HEK293 (cell line): Measurements from ENCODE around the gene RPUSD1.

Experiments
- GFI1B ChIP-seq: fragments of 450-650 bp; formaldehyde crosslinking; IDR thresholded peaks from 2 replicates; pipeline ENCODE4 v1.5.1; 2016; ENCODE audit warnings: missing biosample characterization, missing genetic modification characterization
- KLF1 ChIP-seq: fragments of 450-650 bp; formaldehyde crosslinking; IDR thresholded peaks from 2 replicates; pipeline ENCODE4 v1.5.1; 2016; ENCODE audit warnings: missing biosample characterization, missing genetic modification characterization
- KLF16 ChIP-seq: fragments of 450-650 bp; formaldehyde crosslinking; IDR thresholded peaks from 2 replicates; pipeline ENCODE4 v1.5.1; 2017; ENCODE audit warnings: missing biosample characterization, missing genetic modification characterization
- KLF17 ChIP-seq: fragments of 450-650 bp; formaldehyde crosslinking; IDR thresholded peaks from 2 replicates; pipeline ENCODE4 v1.5.1; 2016; ENCODE audit warnings: missing biosample characterization, missing genetic modification characterization
- KLF8 ChIP-seq: fragments of 450-650 bp; formaldehyde crosslinking; IDR thresholded peaks from 2 replicates; pipeline ENCODE4 v1.5.1; 2016; ENCODE audit warnings: missing biosample characterization, missing genetic modification characterization
- OSR2 ChIP-seq: fragments of 450-650 bp; formaldehyde crosslinking; IDR thresholded peaks from 2 replicates; pipeline ENCODE4 v1.5.1; 2016; ENCODE audit warnings: missing biosample characterization, missing genetic modification characterization
- OVOL3 ChIP-seq: fragments of 450-650 bp; formaldehyde crosslinking; IDR thresholded peaks from 2 replicates; pipeline ENCODE4 v1.5.1; 2016; ENCODE audit warnings: missing biosample characterization, missing genetic modification characterization
- PRDM10 ChIP-seq: fragments of 450-650 bp; formaldehyde crosslinking; IDR thresholded peaks from 2 replicates; pipeline ENCODE4 v1.5.1; 2016; ENCODE audit warnings: missing biosample characterization, missing genetic modification characterization
- PRDM2 ChIP-seq: fragments of 450-650 bp; formaldehyde crosslinking; IDR thresholded peaks from 2 replicates; pipeline ENCODE4 v1.5.1; 2016; ENCODE audit warnings: missing biosample characterization, missing genetic modification characterization, borderline replicate concordance
- SP2 ChIP-seq: fragments of 450-650 bp; formaldehyde crosslinking; IDR thresholded peaks from 2 replicates; pipeline ENCODE4 v1.5.1; 2016; ENCODE audit warnings: missing biosample characterization, missing genetic modification characterization
- ZBTB44 ChIP-seq: fragments of 450-650 bp; IDR thresholded peaks from 2 replicates; pipeline ENCODE4 v1.5.1; 2018; ENCODE audit warnings: missing biosample characterization, mild to moderate bottlenecking, missing genetic modification characterization
- ZBTB8A ChIP-seq: fragments of 450-650 bp; formaldehyde crosslinking; IDR thresholded peaks from 2 replicates; pipeline ENCODE4 v1.5.1; 2016; ENCODE audit warnings: missing biosample characterization, missing genetic modification characterization
- ZFP37 ChIP-seq: fragments of 450-650 bp; formaldehyde crosslinking; IDR thresholded peaks from 2 replicates; pipeline ENCODE4 v1.5.1; 2016; ENCODE audit warnings: missing biosample characterization, missing genetic modification characterization
- ZNF146 ChIP-seq: fragments of 450-650 bp; formaldehyde crosslinking; IDR thresholded peaks from 2 replicates; pipeline ENCODE4 v1.5.1; 2016; ENCODE audit warnings: missing biosample characterization, missing genetic modification characterization
- ZNF175 ChIP-seq: fragments of 450-650 bp; formaldehyde crosslinking; IDR thresholded peaks from 2 replicates; pipeline ENCODE4 v1.5.1; 2016; ENCODE audit warnings: missing biosample characterization, missing genetic modification characterization
- ZNF426 ChIP-seq: fragments of 450-650 bp; formaldehyde crosslinking; IDR thresholded peaks from 2 replicates; pipeline ENCODE4 v1.5.1; 2017; ENCODE audit warnings: missing biosample characterization, missing genetic modification characterization, mild to moderate bottlenecking, inconsistent platforms, moderate library complexity
- ZNF510 ChIP-seq: fragments of 450-650 bp; formaldehyde crosslinking; IDR thresholded peaks from 2 replicates; pipeline ENCODE4 v1.5.1; 2018; ENCODE audit warnings: mild to moderate bottlenecking, missing genetic modification characterization, missing biosample characterization; ENCODE audit not compliant: insufficient replicate concordance
- ZNF624 ChIP-seq: fragments of 450-650 bp; formaldehyde crosslinking; IDR thresholded peaks from 2 replicates; pipeline ENCODE4 v1.5.1; 2017; ENCODE audit warnings: missing biosample characterization, missing genetic modification characterization
- ZNF654 ChIP-seq: fragments of 450-650 bp; formaldehyde crosslinking; IDR thresholded peaks from 2 replicates; pipeline ENCODE4 v1.5.1; 2016; ENCODE audit warnings: low read depth, missing biosample characterization, missing genetic modification characterization
- ZNF670 ChIP-seq: fragments of 450-650 bp; formaldehyde crosslinking; IDR thresholded peaks from 2 replicates; pipeline ENCODE4 v1.5.1; 2016; ENCODE audit warnings: missing biosample characterization, missing genetic modification characterization, low read depth
- ZNF707 ChIP-seq: fragments of 450-650 bp; formaldehyde crosslinking; IDR thresholded peaks from 2 replicates; pipeline ENCODE4 v1.5.1; 2016; ENCODE audit warnings: missing biosample characterization, missing genetic modification characterization
- ZNF777 ChIP-seq: fragments of 450-650 bp; formaldehyde crosslinking; IDR thresholded peaks from 2 replicates; pipeline ENCODE4 v1.5.1; 2017; ENCODE audit warnings: missing biosample characterization, missing genetic modification characterization, borderline replicate concordance
- ZNF843 ChIP-seq: fragments of 450-650 bp; formaldehyde crosslinking; IDR thresholded peaks from 2 replicates; pipeline ENCODE4 v1.5.1; 2016; ENCODE audit warnings: missing biosample characterization, missing genetic modification characterization
- ZSCAN18 ChIP-seq: fragments of 450-650 bp; formaldehyde crosslinking; IDR thresholded peaks from 2 replicates; pipeline ENCODE4 v1.5.1; 2016; ENCODE audit warnings: missing biosample characterization, missing genetic modification characterization

RPUSD1 gene

GRCh38 chr16:761625-762513 lies 26.3 kb downstream of the RPUSD1 start (continued):
- peak; percentile 74; the same call in 1 of the 2 replicates for TF ChIP-seq KLF17 (tag by site-specific recombination)
- no peak for TF ChIP-seq ZNF624
- TF ChIP-seq OSR2 (tag by site-specific recombination) = no peak
- TF ChIP-seq ZNF146 = no peak
- TF ChIP-seq ZBTB44 = no peak
- no peak for TF ChIP-seq KLF8 (tag by site-specific recombination)
- TF ChIP-seq OVOL3 (tag by site-specific recombination) = no peak
- no peak for TF ChIP-seq ZNF510
- no peak for TF ChIP-seq KLF16 (tag by site-specific recombination)
- TF ChIP-seq ZNF707 = no peak
- TF ChIP-seq PRDM2 (tag by site-specific recombination) = no peak
- TF ChIP-seq GFI1B = no peak
- TF ChIP-seq ZNF777 (tag by site-specific recombination) = no peak
- TF ChIP-seq ZSCAN18 (tag by site-specific recombination) = no peak
- TF ChIP-seq KLF1 = peak; percentile 97
- TF ChIP-seq SP2 = peak; percentile 19
- no peak for TF ChIP-seq ZNF654 (tag by site-specific recombination)
- TF ChIP-seq ZBTB8A (tag by site-specific recombination) = 0 out of 2 replicates have a peak, but pooled peaks have one; percentile 28
- TF ChIP-seq ZNF843 = no peak
- TF ChIP-seq ZNF426 (tag by site-specific recombination) = no peak
- no peak for TF ChIP-seq ZFP37
- no peak for TF ChIP-seq ZNF670 (tag by site-specific recombination)
- peak; percentile 38 for TF ChIP-seq PRDM10 (tag by site-specific recombination)
- TF ChIP-seq ZNF175 (tag by site-specific recombination) = no peak
